OCI-M2 (cell line): Measurements from ENCODE around the gene ZNF573.
"Not testable (repeated sequence)": the region's sequence is repeated elsewhere in the genome, so short reads cannot be mapped to it uniquely, and the experiment has no call there.

Experiments
- DNase-seq: peaks from one replicate; lab custom pipeline; 2025; ENCODE audit not compliant: unreplicated experiment; lab: John Stamatoyannopoulos, UW

Gene ZNF573

DNA sequence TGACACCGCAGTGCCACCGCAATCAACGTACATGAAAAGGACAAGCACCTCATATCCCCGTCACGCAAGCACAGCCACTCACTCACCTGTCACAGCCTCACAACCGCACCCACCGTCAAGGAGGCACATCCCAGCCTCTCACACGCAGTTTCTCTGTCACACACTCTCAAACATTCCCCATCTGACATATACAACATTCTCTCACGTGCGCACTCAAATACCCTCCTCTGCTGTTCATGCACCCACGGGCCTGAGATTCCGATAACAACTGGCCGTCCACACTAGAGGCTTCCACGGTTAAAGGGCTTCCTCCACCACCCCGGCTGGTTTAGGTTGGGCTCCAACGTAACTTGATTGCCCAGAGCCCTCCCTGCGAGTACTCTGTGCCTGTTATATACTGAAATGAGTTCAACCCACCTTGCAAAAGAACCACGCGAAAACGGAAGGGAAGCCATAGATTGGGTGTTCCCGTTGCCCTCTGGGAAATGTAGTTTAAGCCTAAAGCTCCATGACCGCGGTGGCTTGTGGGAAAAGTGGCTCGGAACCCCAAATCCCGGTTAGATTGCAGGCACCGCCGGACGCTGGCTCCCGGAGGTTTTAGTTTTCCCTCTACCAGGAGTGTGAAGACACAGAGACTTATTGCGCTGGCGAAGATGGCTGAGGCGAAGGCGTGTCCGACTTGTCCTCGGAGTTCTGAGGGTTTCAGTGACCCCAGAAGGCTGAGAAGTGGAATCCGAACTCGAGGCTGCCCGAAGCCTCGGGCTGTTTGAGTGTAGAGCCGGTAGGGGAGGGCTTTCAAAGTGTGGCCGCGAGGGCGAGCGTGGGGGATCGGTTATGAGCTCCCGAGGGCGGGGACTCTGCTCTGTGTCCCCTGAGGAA, at the start of gene ZNF573:
Gene ZNF573, minus strand, starts transcription at position 460 of the 879 bp plus-strand sequence. CDS start 5,857 bp downstream, outside the sequence.
- peak; percentile 99 for DNase-seq

DNA sequence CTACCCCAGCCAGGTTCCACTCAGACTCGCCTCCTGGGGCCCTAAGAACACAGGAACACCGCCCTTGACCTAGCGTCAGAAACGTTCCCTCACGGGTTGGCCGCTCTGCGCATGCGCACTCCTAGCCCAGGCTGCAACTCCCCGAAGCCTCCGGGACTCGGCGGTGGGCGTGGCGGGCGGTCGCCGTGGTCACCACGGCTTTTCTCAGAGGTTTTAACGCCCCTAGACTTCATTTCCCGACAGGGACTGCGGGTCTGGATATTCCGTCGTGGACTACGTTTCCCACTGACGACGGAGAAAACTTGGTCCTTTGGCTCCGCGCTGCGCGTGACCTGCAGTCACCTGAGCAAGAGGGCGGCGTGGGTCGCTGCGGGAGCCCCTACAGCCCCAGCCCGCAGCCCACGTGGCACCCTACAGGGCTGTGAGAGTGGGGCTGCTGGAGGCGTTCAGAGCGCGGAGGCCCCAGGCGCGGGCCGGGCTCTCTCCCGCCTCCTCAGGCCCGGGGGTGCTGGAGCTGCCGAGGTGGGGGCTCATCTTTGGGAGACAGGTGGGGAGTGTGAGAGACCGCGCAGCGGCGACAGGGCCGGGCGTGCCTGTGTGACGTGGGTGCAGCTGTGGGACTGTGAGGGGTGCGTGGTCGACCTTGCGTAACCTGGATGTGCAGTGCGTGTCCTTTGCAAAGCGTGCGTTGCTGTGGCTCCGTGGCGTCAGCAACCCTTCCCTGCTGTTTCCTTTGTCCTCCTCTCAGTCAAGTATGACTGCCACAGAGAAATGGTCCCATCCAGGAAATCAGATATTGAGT, 38.0 kb upstream of the ZNF573 start:
- no peak for DNase-seq

DNA sequence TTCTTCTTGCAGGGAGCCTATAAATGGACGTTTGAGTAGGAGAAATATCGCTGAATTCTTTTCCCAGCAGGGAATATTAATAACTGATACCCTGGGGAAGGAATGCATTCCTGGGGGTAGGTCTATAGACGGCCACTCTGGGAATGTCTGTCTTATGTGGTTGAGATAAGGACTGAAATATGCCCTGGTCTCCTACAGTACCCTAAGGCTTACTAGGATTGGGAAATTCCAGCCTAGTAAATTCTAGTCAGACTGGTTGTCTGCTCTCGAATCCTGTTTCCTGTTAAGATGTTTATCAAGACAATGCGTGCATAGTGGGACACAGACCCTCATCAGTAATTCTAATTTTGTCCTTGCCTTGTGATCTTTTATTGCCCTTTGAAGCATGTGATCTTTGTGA, 36.2 kb upstream of the ZNF573 start:
- not testable (repeated sequence) for DNase-seq

DNA sequence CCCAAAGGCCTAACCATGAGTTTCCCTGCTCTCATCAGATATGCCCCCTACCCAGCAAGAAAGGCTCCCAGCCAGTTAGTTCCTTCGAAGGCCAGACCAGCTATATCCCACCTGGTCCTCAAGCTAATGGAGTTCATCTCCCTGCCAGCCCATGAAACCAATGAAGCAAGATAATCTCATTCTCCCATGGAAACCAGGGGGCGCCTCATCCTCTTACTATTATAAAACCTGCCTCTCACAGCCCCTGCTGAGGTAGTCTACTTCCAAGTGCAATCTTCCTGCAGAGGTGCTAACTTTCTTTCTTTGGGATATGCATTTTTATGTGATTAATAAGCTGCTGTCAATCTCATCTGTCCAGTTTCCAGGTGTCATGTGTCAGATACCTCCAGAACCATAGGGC, 34.0 kb upstream of the ZNF573 start:
- no peak for DNase-seq

DNA sequence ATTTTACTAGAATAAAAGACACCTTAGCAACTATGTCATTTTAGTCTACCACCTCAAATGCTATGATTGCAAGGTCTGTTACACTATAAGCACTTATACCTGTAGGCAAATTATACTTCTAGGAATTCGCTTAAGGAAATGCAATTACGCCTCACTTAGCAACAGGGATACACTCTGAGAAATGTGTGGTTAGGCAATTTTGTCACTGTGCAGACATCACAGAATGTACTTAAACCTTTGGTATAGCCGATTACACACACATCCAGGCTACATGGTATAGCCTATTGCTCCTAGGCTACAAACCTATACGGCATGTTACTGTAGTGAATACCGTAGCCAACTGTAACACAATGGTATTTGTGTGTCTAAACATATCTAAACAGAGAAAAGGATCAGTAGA, 30.0 kb upstream of the ZNF573 start:
- no peak for DNase-seq

DNA sequence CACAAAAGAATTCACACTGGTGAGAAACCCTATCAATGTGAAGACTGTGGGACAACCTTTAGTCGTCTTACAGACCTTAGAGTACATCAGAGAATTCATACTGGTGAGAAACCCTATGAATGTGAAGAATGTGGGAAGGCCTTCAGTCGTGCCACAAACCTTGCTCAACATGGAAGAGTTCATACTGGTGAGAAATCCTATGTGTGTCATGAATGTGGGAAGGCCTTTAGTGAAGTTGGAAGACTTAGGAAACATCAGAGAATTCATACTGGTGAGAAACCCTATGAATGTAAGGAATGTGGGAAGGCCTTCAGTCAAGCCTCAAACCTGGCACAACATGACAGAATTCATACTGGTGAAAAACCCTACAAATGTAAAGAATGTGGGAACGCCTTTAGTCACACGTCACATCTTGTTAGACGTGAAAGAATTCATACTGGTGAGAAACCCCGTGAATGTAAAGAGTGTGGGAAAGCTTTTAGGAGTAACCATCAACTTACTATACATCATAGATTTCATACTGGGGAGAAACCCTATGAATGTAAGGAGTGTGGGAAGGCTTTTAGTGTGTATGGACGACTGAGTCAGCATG, 24.0 kb upstream of the ZNF573 start:
- no peak for DNase-seq

DNA sequence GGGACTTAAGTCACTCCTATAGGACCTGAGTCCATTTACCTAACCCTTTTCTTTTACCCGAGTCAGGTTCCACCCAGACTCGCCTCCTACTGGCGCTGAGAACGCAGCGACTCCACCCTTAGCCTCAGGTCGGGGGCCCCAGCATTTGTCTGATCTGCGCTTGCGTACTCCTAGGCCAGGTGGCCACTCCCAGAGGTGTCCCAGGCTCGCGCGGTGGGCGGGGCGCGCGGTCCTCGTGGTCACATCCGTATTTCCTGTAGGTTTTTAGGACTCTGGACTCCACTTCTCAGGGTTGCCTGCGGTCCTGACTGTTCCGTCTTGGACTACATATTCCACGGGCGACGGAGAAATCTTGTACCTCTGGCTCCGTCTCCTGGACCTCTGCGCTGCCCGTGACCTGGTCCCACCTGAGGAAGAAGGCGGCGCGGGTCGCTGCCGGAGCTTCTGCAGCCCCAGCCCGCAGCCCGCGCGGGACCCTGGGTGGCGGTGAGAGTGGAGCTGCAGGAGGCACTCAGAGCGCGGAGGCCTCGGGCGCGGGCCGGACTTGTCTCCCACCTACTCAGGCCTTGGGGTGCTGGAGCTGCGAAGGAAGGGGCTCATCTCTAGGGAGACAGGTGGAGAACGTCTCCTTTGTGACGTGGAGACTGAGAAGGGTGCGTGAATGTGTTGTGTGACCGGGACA, 11.0 kb upstream of the ZNF573 start:
- no peak for DNase-seq

DNA sequence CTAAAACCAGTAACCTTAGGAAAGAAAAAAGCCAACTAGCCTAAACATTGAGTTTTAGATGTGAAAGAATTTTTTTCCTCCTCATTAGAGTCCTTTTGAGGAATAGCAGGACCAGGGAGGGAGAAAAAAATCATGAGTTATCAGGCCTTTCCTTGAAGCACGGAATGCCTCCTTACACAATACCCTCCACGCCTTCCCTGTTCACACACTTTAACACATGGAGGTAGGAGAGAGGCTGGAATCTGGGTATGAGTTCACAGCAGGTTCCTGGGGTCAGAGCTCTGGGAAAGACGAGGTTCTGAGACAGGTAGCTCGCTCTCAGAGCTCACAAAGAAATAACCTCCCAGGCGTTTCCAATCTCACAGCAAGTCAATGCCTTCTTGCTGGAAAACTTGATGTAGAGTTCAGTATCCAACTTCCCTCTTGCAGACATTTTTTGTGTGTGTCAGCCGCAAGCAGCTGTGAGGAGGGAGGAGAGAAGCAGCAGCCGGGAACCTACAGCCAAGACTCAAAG, 716 bp downstream of the ZNF573 start:
- DNase-seq, result peak; percentile 96

DNA sequence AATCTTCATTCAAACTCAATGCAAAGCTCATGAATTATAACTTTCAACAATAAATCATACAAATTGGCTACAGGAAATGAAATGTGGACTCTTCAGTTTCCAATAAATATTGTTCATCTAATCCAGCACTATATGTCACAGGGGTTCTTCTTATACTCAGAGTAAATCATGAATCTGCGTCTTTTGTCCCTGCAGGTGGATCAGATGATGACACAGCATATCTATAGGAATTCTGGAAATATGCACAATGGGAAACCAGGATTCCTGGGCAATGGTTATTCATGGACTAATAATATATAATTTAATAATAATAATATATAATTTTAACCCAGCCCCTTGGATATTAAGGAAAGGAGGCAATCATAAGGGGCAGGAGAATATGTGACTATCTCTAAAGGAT, 8.4 kb downstream of the ZNF573 start:
- no peak for DNase-seq

DNA sequence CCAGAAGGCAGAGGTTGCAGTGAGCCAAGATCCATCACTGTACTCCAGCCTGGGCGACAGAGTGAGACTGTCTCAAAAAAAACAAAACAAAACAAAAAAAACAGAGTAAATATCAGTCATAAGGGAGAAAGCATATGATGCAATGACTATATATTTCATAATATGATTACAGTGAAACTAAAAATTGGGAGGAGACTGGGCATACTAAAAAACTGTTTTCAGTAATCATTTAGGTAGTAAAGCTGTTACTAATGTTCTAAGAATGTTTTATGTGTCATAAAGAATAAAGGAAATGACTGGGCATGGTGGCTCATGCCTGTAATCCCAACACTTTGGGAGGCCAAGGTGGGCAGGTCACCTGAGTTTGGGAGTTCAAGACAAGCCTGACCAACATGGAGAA, 15.9 kb downstream of the ZNF573 start:
- no peak for DNase-seq

DNA sequence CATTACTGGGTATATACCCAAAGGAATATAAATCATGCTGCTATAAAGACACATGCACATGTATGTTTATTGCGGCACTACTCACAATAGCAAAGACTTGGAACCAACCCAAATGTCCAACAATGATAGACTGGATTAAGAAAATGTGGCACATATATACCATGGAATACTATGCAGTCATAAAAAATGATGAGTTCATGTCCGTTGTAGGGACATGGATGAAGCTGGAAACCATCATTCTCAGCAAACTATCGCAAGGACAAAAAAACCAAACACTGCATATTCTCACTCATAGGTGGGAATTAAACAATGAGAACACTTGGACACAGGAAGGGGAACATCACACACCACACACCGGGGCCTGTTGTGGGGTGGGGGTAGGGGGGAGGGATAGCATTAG, 21.7 kb downstream of the ZNF573 start:
- DNase-seq, result not testable (repeated sequence)

DNA sequence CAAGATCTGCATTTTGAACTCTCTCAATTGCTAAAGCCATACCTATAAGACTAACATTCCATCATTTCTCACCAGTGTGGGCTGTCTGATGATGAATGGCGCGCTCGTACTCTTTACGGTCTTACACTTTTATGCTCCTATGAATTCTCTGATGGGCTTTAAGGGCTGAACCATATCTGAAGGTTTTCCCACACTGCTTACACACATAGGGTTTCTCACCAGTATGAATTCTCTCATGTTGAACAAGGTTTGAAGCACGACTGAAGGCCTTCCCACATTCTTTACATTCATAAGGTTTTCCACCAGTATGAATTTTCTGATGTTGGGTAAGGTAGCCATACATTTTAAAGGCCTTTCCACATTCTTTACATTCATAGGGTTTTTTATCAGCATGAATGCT, 41.0 kb downstream of the ZNF573 start:
- no peak for DNase-seq

DNA sequence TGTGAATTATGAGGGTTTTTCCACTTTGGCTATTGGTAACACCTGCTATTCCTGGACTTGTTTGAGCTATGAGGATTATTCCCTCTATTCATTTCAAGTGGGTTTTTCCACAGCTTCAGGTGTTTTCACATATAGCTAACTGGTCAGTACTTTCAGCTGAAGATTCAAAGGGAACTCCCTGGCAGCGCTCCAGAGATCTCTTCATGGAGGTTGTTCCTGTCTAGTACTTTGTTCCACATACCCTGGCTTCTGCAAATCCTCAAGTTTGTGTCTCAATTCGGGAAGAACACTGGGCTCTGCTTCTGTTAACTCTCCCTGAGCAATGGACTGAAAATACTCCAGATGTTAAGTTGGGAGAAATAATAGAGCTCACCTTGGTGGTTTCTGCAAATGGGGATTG, 54.2 kb downstream of the ZNF573 start:
- DNase-seq, result no peak

DNA sequence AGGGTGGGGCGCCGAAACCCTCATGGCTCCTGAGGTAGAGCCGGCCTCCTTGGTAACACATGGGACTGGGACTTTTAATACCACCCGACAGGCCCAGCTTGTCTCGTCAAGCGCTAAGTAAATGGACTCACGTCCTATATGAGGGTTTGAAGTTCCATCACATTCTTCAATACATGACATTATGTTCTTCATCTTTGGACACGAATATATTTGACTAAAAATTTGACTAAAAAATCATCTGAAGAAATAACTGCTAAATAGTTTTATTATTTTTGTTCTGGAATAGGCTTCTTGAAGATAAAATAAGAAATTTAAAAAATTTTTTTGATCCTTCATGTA, 59.5 kb downstream of the ZNF573 start:
- DNase-seq, result no peak

DNA sequence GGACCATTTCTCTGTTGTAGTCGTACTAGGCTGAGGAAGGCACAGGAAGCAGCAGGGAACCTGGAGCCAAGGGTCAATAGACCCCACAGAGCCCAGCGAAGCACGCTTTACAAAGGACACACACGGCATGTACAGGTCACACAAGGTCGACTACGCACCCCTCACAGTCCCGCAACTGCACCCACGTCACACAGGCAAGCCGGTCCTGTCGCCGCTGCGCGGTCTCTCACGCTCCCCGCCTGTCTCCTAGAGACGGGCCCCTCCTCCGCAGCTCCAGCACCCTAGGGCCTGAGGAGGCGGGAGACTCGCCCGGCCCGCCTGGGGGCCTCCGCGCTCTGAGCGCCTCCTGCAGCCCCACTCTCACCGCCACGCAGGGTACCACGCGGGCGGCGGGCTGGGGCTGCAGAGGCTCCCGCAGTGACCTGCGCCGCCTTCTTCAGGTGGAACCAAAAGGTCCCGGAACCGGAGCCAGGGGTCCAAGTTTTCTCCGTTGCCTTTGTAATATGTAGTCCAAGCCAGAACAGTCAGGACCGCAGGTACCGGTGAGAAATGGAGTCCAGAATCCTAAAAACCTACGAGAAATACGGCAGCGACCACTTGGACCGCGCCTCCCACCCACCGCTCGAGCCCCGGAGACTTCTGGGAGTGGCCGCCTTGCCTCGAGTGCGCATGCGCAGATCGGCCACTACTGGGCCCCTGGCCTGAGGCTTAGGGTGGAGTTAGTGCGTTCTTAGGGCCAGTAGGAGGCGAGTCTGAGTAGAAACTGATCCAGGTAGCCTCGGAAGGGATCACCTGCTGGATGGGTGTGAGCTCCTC, 60.1 kb downstream of the ZNF573 start, which contains the start of gene ZNF607:
Gene ZNF607, minus strand, starts transcription at position 651 of the 816 bp plus-strand sequence. CDS start 8,143 bp downstream, outside the sequence.
- peak; percentile 98 for DNase-seq

DNA sequence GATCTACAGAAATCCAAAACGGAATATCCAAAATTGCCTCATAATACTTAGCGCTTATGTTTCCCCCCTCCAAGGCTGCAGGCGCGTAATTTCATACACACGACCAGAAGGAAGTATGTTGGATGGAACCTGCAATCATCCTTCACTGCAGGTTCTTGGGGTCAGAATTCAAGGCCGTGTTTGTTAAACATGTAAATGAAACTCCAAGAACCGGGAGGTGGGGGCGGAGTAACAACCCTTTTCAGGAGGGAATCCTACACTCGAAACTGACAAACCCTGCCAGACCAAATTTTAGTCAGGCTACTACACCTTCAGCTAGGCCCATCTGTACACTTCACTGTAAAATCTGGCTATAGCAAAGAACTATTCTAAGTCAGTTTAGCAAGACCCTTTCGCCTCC, 61.1 kb downstream of the ZNF573 start:
- no peak for DNase-seq

DNA sequence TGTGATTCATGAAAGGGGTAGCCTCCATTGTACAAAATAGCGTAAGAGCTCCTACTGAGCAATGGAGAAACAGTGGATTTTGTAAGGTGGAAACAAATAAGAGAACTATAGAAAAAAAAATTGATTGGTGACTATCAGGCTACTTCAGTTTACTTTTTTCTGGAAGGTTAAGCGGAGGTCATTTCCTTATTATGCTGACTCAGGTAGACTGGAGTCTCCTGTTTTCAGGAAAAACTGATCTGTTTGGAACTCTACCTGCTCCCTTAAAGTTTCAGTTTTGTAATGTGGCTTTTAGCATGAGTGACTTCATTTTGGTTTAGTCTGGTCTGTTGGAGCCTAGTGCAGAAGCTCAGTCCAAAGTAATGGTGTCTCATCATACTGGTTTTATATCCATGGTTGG, 63.2 kb downstream of the ZNF573 start:
- no peak for DNase-seq

DNA sequence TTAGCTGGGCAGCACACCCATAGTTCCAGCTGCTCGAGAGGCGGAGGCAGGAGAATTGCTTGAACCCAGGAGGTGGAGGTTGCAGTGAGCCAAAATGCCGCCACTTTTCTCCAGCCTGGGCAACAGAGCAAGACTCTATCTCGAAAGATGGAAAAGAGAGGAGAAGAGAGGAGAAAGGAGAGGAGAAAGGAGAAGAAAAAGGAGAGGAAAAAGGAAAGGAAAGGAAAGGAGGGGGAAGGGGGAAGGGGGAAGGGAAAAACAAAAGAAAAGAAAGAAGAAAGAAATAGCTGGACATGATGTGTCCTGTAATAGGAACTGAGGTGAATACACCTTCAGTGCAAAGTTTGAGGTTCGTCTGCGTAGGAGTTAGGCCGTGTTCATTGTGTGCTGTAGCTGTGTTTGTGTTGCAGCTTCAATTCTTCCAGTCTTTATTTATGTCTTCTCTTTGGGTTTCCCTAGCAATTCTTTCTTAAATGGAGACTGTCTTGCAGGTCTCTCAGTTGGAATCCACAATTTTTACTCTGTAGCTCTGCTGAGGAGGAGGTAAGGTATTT, 73.3 kb downstream of the ZNF573 start:
- no peak for DNase-seq

DNA sequence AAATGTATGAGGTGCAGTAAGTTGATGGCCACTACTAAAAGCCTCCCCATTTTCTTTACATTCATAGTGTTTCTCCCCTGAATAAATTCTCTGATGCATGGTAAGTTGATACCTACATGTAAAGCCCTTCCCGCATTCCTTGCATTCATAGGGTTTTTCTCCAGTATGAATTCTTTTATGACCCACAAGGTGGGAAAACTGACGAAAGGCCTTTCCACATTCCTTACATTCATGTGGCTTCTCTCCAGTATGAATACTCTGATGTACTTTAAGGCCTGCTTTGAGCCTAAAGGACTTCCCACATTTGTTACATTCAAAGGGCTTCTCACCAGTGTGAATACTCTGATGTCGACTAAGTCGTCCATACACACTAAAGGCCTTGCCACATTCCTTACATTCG, 80.3 kb downstream of the ZNF573 start:
- no peak for DNase-seq

DNA sequence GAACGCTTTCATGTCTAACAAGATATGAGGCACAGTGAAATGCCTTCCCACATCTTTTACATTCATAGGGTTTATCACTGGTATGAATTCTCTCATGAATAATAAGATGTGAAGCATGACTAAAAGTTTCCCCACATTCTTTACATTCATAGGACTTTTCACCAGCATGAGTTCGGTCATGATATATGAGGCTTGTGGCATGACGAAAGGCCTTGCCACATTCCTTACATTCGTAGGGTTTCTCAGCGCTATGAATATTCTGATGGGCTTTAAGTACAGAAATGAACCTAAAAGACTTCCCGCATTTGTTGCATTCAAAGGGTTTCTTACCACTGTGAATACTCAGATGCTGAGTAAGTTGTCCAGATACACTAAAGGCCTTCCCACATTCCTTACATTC, 81.2 kb downstream of the ZNF573 start:
- no peak for DNase-seq
